ENCODE results near the gene SUSD6.
"Not testable (repeated sequence)": the region's sequence is repeated elsewhere in the genome, so short reads cannot be mapped to it uniquely, and the experiment has no call there.

Gene SUSD6

DNA sequence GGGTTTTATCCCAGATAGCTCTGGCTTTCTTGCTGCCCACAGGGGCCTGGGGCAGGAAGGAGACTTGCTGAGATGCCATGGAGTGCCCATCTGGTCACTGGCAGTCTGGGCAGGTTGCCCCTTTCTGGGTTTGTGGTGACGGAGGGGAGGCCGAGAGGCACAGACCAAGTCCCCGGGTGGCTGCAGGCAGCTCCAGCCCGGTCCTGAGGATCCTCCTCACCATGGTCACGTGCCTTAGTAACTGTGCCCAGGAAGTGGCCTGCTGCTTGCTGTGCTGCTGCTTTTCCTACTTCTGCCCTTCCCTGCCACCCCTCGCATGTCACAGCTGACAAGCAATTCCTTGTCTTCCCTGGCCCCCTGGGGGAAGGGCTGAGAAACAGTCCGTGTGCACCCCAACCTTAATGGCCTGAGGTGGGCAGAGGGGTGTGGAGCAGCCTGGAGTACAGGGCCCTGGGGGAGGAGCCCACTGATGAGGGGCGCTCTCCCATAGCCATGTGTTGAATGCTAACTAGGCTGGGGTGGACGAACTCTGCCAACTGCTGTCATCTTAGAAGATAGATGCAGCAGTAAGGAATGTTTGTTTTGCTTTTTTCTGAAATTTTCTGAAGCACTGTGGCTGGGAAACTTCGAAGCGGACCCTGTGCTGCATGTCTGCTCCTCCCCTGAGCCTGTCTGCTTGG, 100.6 kb downstream of the SUSD6 start:
- peaks cover 16% of the 10 kb centered on the region for H3K4me1 Mint-ChIP-seq
- no peaks in the 10 kb centered on the region for H3K9me3 Mint-ChIP-seq
- no peak overlapping the region for H3K27ac Mint-ChIP-seq

DNA sequence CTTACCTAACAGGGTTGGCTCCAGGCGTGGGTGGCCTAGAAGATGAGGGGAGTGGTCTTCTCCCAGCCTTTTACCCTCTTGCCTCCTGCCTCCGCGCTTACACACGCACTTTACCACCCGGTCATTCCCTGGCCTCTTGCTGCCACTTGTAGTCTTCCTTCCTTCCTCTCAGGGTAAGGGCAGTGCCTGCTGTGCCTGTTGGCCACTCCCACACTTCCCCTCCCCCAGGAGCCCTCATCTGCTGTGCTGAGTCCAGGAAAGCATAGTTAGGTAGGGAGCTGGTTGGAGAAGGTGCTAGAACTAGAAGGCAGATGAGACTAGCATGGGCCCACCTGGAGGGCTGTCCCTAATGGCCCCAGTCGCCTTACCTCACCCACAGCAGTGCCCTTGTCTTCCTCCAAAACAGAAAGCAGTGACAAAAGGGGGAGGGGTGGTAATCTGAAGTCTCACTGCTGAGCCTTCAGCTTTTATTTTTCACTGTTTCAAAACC, 101.2 kb downstream of the SUSD6 start:
- no peak overlapping the region for H3K4me3 Mint-ChIP-seq
- ATAC-seq (ENCODE audit: low read depth): no peak
- H3K27me3 Mint-ChIP-seq: no peaks in the 10 kb centered on the region
- no peak for DNase-seq (ENCODE audit: low spot score in 2 of 2)
- peak overlapping the region; percentile 69 for H3K27ac Mint-ChIP-seq
- H3K4me1 Mint-ChIP-seq: peaks cover 16% of the 10 kb centered on the region
- H3K36me3 Mint-ChIP-seq: peaks cover 33% of the 10 kb centered on the region
- H3K9me3 Mint-ChIP-seq: no peaks in the 10 kb centered on the region

More for the DNA sequence above, 100.6 kb downstream of the SUSD6 start:
- no peaks in the 10 kb centered on the region for H3K27me3 Mint-ChIP-seq
- DNase-seq (ENCODE audit: low spot score in 2 of 2) (no peak), ATAC-seq (ENCODE audit: low read depth) (no peak)
- H3K36me3 Mint-ChIP-seq: peaks cover 35% of the 10 kb centered on the region
- no peak overlapping the region for H3K4me3 Mint-ChIP-seq

DNA sequence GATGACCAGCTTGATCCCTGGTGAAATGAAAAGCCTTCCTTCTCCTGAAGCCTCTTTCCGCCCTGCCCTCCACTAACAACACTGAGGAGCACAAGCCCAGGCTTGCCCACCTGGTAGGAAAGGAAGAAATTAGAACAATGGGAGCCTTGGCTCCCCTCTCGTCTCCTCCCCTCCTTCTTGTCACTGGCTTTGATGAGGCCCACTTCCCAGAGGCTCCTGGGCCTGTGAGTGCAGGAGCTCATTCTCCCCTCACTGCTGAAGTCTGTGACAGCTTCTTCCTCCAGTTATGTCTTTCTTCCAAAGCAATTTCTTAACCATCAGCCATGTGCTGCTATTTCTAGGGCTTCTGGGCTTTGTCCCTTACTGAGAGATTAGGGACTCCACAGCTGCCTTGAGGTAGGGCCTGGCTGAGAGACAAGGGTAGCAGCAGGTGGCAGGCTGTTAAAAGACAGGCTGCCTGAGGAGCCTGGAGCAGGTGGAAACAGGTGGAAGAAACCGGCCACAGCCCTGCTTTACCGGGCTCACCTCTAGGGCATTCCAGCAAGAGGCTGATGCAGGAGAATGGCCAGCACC, 101.9 kb downstream of the SUSD6 start:
- DNase-seq (ENCODE audit: low spot score in 2 of 2) (no peak), ATAC-seq (ENCODE audit: low read depth) (no peak)
- H3K4me1 Mint-ChIP-seq: peaks cover 14% of the 10 kb centered on the region
- no peaks in the 10 kb centered on the region for H3K27me3 Mint-ChIP-seq
- H3K9me3 Mint-ChIP-seq: no peaks in the 10 kb centered on the region
- H3K27ac Mint-ChIP-seq: peak overlapping the region; percentile 69
- peaks cover 31% of the 10 kb centered on the region for H3K36me3 Mint-ChIP-seq
- H3K4me3 Mint-ChIP-seq: no peak overlapping the region

DNA sequence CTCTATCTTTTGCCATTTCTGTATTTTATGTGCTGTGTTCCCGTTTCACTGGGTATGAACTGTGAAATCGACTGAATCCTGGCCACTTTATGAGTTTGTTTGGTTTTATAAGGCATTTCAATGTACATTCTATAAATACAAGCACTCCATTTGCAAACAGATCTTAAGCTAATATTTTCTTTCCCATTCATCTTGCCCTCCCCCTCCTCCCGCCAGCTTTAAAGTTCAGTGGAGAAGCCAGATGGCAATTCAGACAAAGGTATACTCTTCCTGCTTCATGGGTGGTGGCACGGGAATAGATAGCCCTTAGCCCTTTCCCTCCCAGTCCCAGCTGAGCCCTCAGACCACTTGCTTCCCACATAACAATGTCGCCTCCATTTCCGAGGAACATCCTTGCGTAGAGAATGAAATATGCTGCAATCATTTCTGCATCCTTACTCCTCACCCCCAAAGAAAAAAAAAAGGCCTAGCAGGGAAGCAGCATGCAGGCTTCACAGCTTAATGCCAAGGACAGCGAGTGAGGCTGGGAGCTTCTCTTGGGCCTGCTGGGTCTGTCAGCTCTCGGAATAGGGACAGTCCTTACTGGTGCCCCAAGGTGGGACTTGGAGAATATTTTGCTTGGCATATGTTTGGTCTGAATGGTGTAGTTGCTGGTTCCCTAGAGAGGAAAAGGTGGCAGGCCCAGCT, 102.7 kb downstream of the SUSD6 start:
- no peak overlapping the region for H3K4me3 Mint-ChIP-seq

GRCh38 chr14:69715725-69716477, 104.5 kb downstream of the SUSD6 start:
- Mint-ChIP-seq H3K4me3 (no peak overlapping the region), H3K4me1 (peaks cover 6% of the 10 kb centered on the region), H3K27ac (no peak overlapping the region), H3K36me3 (peaks cover 20% of the 10 kb centered on the region), H3K27me3 (no peaks in the 10 kb centered on the region), H3K9me3 (no peaks in the 10 kb centered on the region)
- ATAC-seq (ENCODE audit: low read depth) (no peak), DNase-seq (ENCODE audit: low spot score in 2 of 2) (no peak)

More for the DNA sequence above, 102.7 kb downstream of the SUSD6 start:
- H3K4me1 Mint-ChIP-seq: peaks cover 11% of the 10 kb centered on the region
- peaks cover 26% of the 10 kb centered on the region for H3K36me3 Mint-ChIP-seq
- no peak for ATAC-seq (ENCODE audit: low read depth)
- no peaks in the 10 kb centered on the region for H3K27me3 Mint-ChIP-seq
- DNase-seq (ENCODE audit: low spot score in 2 of 2): no peak
- no peak overlapping the region for H3K27ac Mint-ChIP-seq
- no peaks in the 10 kb centered on the region for H3K9me3 Mint-ChIP-seq

GRCh38 chr14:69716478-69717187, 105.2 kb downstream of the SUSD6 start:
- H3K4me1 Mint-ChIP-seq: peaks cover 6% of the 10 kb centered on the region
- DNase-seq (ENCODE audit: low spot score in 2 of 2) (no peak), ATAC-seq (ENCODE audit: low read depth) (no peak)
- H3K9me3 Mint-ChIP-seq: no peaks in the 10 kb centered on the region
- H3K4me3 Mint-ChIP-seq: no peak overlapping the region
- peaks cover 16% of the 10 kb centered on the region for H3K36me3 Mint-ChIP-seq
- H3K27me3 Mint-ChIP-seq: no peaks in the 10 kb centered on the region
- H3K27ac Mint-ChIP-seq: no peak overlapping the region

GRCh38 chr14:69718614-69719013, 107.2 kb downstream of the SUSD6 start:
- not testable (repeated sequence) for DNase-seq (ENCODE audit: low spot score in 2 of 2); H3K27me3 Mint-ChIP-seq; H3K36me3 Mint-ChIP-seq; H3K9me3 Mint-ChIP-seq; H3K4me1 Mint-ChIP-seq; ATAC-seq (ENCODE audit: low read depth); H3K27ac Mint-ChIP-seq; H3K4me3 Mint-ChIP-seq

- peaks cover 6% of the 10 kb centered on the region for H3K4me1 Mint-ChIP-seq
- ATAC-seq (ENCODE audit: low read depth): no peak
- no peak overlapping the region for H3K4me3 Mint-ChIP-seq
- H3K27ac Mint-ChIP-seq: no peak overlapping the region
- peaks cover 2% of the 10 kb centered on the region for H3K36me3 Mint-ChIP-seq
- DNase-seq (ENCODE audit: low spot score in 2 of 2): no peak
- no peaks in the 10 kb centered on the region for H3K9me3 Mint-ChIP-seq
- H3K27me3 Mint-ChIP-seq: no peaks in the 10 kb centered on the region
These were observed 108.1 kb downstream of the SUSD6 start for GRCh38 chr14:69719501-69719951.

DNA sequence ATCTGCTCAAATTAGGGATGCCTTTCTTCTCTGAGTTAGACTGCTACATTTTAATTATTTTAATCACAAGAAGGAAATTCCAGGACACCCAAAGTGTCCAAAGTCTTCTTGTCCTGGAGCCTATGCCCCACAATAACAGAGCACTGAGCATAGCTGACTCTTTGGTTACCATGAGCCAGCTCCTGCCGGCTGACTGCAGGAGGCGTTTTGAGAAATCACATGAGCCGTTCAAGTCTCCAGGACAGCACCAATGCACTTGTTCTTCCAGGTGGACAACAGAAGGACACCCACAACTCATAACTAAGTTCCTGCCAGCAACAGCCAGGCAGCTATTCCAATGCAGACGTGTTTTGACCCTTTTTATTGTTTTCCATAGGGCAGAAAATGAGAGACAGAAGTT, 109.5 kb downstream of the SUSD6 start:
- Mint-ChIP-seq H3K4me1 (peaks cover 5% of the 10 kb centered on the region), H3K36me3 (no peaks in the 10 kb centered on the region), H3K9me3 (no peaks in the 10 kb centered on the region), H3K4me3 (no peak overlapping the region), H3K27ac (no peak overlapping the region), H3K27me3 (no peaks in the 10 kb centered on the region)
- DNase-seq (ENCODE audit: low spot score in 2 of 2) (no peak), ATAC-seq (ENCODE audit: low read depth) (no peak)

DNA sequence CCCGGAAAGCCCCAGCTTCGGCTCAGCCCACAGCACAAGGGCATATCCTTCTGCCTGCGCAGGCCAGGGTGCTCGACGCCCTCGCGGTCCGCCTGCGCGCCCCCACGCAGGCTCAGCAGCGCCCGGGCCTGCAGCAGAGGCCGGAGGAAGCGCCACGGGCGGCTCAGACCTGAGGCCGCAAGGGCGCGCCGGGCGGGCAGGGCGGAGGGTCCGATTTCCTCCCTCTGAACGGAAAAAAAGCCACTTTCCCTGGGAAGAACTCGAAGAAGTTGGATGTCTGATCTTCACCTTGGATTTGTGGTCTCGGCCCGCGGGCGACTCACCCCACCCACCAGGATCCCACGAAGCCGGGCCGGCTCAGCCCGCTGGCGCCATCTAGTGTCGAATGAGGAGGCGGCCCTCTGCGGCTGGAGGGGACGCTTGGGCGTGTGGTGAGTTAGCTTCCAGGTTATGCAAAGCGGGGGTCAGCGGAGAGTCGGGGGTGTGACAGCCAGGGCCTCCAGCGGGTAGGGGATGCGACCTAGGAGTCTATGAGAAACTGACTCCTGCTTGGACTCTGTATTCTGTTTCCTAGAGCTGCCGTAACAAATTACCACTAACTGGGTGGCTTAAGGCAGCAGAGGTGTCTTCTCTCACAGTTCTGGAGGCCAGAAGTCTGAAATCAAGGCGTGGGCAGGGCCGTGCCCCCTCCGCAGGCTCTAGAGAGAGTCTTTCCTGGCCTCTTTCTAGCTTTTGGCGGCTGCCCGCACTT, 115.5 kb downstream of the SUSD6 start:
- H3K36me3 Mint-ChIP-seq: no peaks in the 10 kb centered on the region

DNA sequence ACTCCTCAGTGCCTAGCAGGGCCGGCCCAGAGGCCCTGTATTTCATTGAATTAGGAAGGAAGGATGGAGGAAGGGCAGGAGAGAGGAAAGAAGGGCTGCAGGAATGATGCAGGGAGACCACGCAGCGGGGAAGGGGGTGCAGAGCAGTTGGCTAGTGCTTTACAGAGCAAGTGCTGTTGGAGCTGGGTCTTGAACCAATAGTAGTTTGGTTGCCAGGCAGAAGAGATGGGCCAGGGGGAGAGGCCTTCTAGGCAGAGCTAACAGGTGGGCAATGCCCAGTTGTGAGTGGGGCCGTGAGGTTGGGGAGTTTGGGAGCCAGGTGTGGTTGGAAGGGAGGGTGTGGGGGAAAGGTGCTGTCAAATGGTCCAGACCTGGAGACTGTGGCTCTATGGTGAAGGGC, 116.5 kb downstream of the SUSD6 start:
- Mint-ChIP-seq H3K36me3 (no peaks in the 10 kb centered on the region), H3K27ac (peak overlapping the region; percentile 3), H3K9me3 (no peaks in the 10 kb centered on the region), H3K4me1 (peaks cover 6% of the 10 kb centered on the region), H3K4me3 (no peak overlapping the region), H3K27me3 (peaks cover 2% of the 10 kb centered on the region)
- DNase-seq (ENCODE audit: low spot score in 2 of 2) (no peak), ATAC-seq (ENCODE audit: low read depth) (no peak)

More for the DNA sequence above, 115.5 kb downstream of the SUSD6 start:
- Mint-ChIP-seq H3K4me3 (peak overlapping the region; percentile 59), H3K27ac (no peak overlapping the region), H3K27me3 (peaks cover under 1% of the 10 kb centered on the region), H3K4me1 (peaks cover 6% of the 10 kb centered on the region), H3K9me3 (no peaks in the 10 kb centered on the region)
- DNase-seq (ENCODE audit: low spot score in 2 of 2): peak; percentile 85 to 94
- ATAC-seq (ENCODE audit: low read depth): peak; percentile 94

DNA sequence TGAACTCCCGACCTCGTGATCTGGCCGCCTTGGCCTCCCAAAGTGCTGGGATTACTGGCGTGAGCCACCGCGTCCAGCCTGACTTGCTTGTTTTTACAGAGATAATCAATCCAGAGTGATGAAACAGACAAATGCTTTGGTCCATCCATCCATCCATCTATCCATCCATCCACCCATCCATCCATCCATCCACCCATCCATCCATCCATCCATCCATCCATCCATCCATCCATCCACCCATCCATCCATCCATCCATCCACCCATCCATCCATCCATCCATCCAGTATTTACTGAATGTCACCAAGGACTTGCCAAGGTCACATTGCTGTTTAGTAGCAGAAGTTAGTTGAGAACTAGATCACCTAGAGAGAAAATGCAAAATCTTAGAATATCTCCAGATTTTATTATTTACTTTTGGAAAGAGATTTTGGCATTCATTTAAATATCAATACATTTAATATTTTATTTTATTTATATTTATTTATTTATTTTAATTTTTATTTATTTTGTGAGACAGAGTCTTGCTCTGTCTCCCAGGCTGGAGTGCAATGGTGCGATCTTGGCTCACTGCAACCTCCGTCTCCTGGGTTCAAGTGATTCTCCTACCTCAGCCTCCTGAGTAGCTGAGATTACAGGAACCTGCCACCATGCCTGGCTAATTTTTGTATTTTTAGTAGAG, 120.7 kb downstream of the SUSD6 start:
- H3K4me1 Mint-ChIP-seq; H3K27me3 Mint-ChIP-seq; H3K9me3 Mint-ChIP-seq; H3K27ac Mint-ChIP-seq; ATAC-seq (ENCODE audit: low read depth); H3K36me3 Mint-ChIP-seq; DNase-seq (ENCODE audit: low spot score in 2 of 2); H3K4me3 Mint-ChIP-seq: not testable (repeated sequence)

Data from memory B cell (primary cell).